Aorta (tissue), 5 donors: Measurements from ENCODE around the gene MYO9A. TPM values are rescaled to one million over a fixed set of nuclear protein-coding genes. Genes with fewer than 3 reads are reported as not detected.

Experiments used
- ATAC-seq: fragments of 200-7000 bp; cut with Tn5 transposase; one replicate; pipeline ENCODE4 v1.9.1; 2022; ENCODE audit warnings: moderate library complexity; ENCODE audit not compliant: low FRiP score
- DNase-seq, 2 donors: peaks; one replicate each; pipeline ENCODE4 v3.0.0-alpha.2; 2020
- H3K27ac ChIP-seq, 2 donors: one replicate each; pipeline ENCODE4 v1.5.1; 2013; ENCODE audit warnings: low read length in 2 of 2, mild to moderate bottlenecking in 2 of 2, moderate library complexity in 2 of 2, control low read depth in 1 of 2, inconsistent platforms in 1 of 2, low read depth in 1 of 2
- H3K27me3 ChIP-seq, 2 donors: one replicate each; pipeline ENCODE4 v1.6.1; 2013; ENCODE audit warnings: control low read depth in 1 of 2, low read length in 1 of 2, mild to moderate bottlenecking in 1 of 2, moderate library complexity in 1 of 2; ENCODE audit not compliant: insufficient read depth in 2 of 2, control insufficient read depth in 1 of 2
- H3K36me3 ChIP-seq, 2 donors: one replicate each; pipeline ENCODE4 v1.6.1; 2013; ENCODE audit warnings: control low read depth in 1 of 2, low read length in 1 of 2, mild to moderate bottlenecking in 1 of 2; ENCODE audit not compliant: insufficient read depth in 2 of 2, control insufficient read depth in 1 of 2
- H3K4me1 ChIP-seq, 2 donors: one replicate each; pipeline ENCODE4 v1.6.1; 2013; ENCODE audit warnings: low read length in 2 of 2, control low read depth in 1 of 2, mild to moderate bottlenecking in 1 of 2, moderate library complexity in 1 of 2; ENCODE audit not compliant: insufficient read depth in 2 of 2, control insufficient read depth in 1 of 2
- H3K4me3 ChIP-seq, 2 donors: one replicate each; pipeline ENCODE4 v1.5.1; 2013; ENCODE audit warnings: low read length in 2 of 2, control low read depth in 1 of 2, mild to moderate bottlenecking in 1 of 2
- H3K9me3 ChIP-seq: one replicate; pipeline ENCODE4 v1.6.1; 2013; ENCODE audit warnings: mild to moderate bottlenecking, low read length; ENCODE audit not compliant: control insufficient read depth
- WGBS, 2 donors: extraction: QIAGEN DNeasy Blood & Tissue Kit; methylation state at CpG; one replicate each; pipeline ENCODE4 v1.1.7; 2013; 5-methylcytosine and 5-hydroxymethylcytosine counted together
- intact Hi-C, 2 donors: fragments of 100-400 bp; cut with DNase I; formaldehyde crosslinking; loops; one replicate each; pipeline versions ENCODE4 v1.14.2 to v1.15.0; 2022
- polyA plus RNA-seq, 2 donors: library from polyadenylated mRNA; stranded (reverse); fragments of 200-250 nt; gene quantifications; one replicate each; pipeline ENCODE4 v1.2.3, GENCODE V29; 2013
- total RNA-seq, 2 donors: library from RNA; stranded (reverse); fragmentation: NEBNext Ultra II Directional; extraction: Animal tissue kit (Norgen Biotek cat#: 25700); gene quantifications; one replicate each; pipeline ENCODE4 v1.2.1, GENCODE V29; 2021
- donor health status: healthy with polysubstance abuse.
- donor health status: Bipolar disorder and iron deficiency.
- donor health status: DM: no; HTN: no; CAD: no.
- donor health status: DM: no; HTN: no; CAD: no.
- donor health status: DM: yes; HTN: yes; CAD: no.

Gene MYO9A
- total and polyA plus RNA-seq, 4 donors, result 4.9 to 93.7 (median 44.1) TPM

- no peak for ATAC-seq
- H3K4me3 ChIP-seq, result no peak overlapping the region
- H3K27me3 ChIP-seq, result no peaks in the 10 kb centered on the region
- H3K27ac ChIP-seq, result no peak overlapping the region
- 91 to 92% methylated on average over 5 of the region's 5 CpGs for WGBS, 2 donors
- H3K9me3 ChIP-seq, result peaks cover 7% of the 10 kb centered on the region
- intact Hi-C loops, result no loop called here
- DNase-seq, result no peak
- no peaks in the 10 kb centered on the region for H3K4me1 ChIP-seq
- peaks cover 5 to 10% of the 10 kb centered on the region in 2 donors for H3K36me3 ChIP-seq
Observed at GRCh38 chr15:71821547-71822129, 296.3 kb downstream of the MYO9A start.

GRCh38 chr15:71820127-71820526 lies 297.8 kb downstream of the MYO9A start:
- H3K27me3 ChIP-seq, result no peaks in the 10 kb centered on the region
- peaks cover 0 to 5% of the 10 kb centered on the region in 2 donors for H3K36me3 ChIP-seq
- no peak overlapping the region for H3K4me3 ChIP-seq
- no peak overlapping the region for H3K27ac ChIP-seq
- no peaks in the 10 kb centered on the region for H3K4me1 ChIP-seq
- peaks cover 7% of the 10 kb centered on the region for H3K9me3 ChIP-seq
- intact Hi-C loops, result no loop called here
- WGBS, 2 donors, result 97 to 99% methylated on average over 1 of the region's 1 CpG
- DNase-seq (no peak), ATAC-seq (no peak)

GRCh38 chr15:71817351-71817750 lies 300.6 kb downstream of the MYO9A start:
- H3K27ac ChIP-seq, result no peak overlapping the region
- no peaks in the 10 kb centered on the region for H3K27me3 ChIP-seq
- WGBS, 2 donors, result 96 to 97% methylated on average over 13 of the region's 13 CpGs
- ATAC-seq (no peak), DNase-seq (no peak)
- H3K9me3 ChIP-seq, result peaks cover 5% of the 10 kb centered on the region
- H3K36me3 ChIP-seq, result no peaks in the 10 kb centered on the region
- H3K4me1 ChIP-seq, result no peaks in the 10 kb centered on the region
- intact Hi-C loops, result no loop called here
- no peak overlapping the region for H3K4me3 ChIP-seq

- no peaks in the 10 kb centered on the region for H3K4me1 ChIP-seq
- DNase-seq, result no peak
- H3K9me3 ChIP-seq, result no peaks in the 10 kb centered on the region
- no peak overlapping the region for H3K4me3 ChIP-seq
- no peak for ATAC-seq
- H3K27me3 ChIP-seq, result no peaks in the 10 kb centered on the region
- H3K36me3 ChIP-seq, result no peaks in the 10 kb centered on the region
- WGBS, 2 donors, result 90 to 91% methylated on average over 3 of the region's 3 CpGs
- intact Hi-C loops, result no loop called here
- no peak overlapping the region for H3K27ac ChIP-seq
Observed at GRCh38 chr15:71815301-71815700, 302.6 kb downstream of the MYO9A start.

GRCh38 chr15:71813723-71814470 lies 304.1 kb downstream of the MYO9A start:
- Histone ChIP-seq H3K27me3 (no peaks in the 10 kb centered on the region), H3K27ac (no peak overlapping the region), H3K9me3 (no peaks in the 10 kb centered on the region), H3K4me1 (no peaks in the 10 kb centered on the region), H3K36me3 (no peaks in the 10 kb centered on the region), H3K4me3 (no peak overlapping the region)
- ATAC-seq (no peak), DNase-seq (no peak)
- 85 to 86% methylated on average over 9 of the region's 9 CpGs for WGBS, 2 donors
- intact Hi-C loops, result no loop called here

GRCh38 chr15:71812966-71813722 lies 304.8 kb downstream of the MYO9A start:
- no peak for DNase-seq
- H3K4me3 ChIP-seq, result no peak overlapping the region
- H3K9me3 ChIP-seq, result no peaks in the 10 kb centered on the region
- no peaks in the 10 kb centered on the region for H3K4me1 ChIP-seq
- H3K36me3 ChIP-seq, result no peaks in the 10 kb centered on the region
- WGBS, 2 donors, result 87 to 88% methylated on average over 16 of the region's 16 CpGs
- intact Hi-C loops, result no loop called here
- no peak overlapping the region for H3K27ac ChIP-seq
- ATAC-seq, result no peak
- H3K27me3 ChIP-seq, result no peaks in the 10 kb centered on the region

GRCh38 chr15:71811752-71812735 lies 305.9 kb downstream of the MYO9A start:
- Histone ChIP-seq H3K36me3 (no peaks in the 10 kb centered on the region), H3K9me3 (no peaks in the 10 kb centered on the region), H3K27ac (no peak overlapping the region), H3K27me3 (no peaks in the 10 kb centered on the region), H3K4me1 (no peaks in the 10 kb centered on the region), H3K4me3 (no peak overlapping the region)
- no peak for DNase-seq
- intact Hi-C loops, result no loop called here
- WGBS, 2 donors, result 89 to 93% methylated on average over 38 of the region's 38 CpGs
- ATAC-seq, result no peak

- H3K4me1 ChIP-seq, result no peaks in the 10 kb centered on the region
- H3K27ac ChIP-seq, result no peak overlapping the region
- H3K36me3 ChIP-seq, result no peaks in the 10 kb centered on the region
- no peak for DNase-seq
- ATAC-seq, result no peak
- WGBS, 2 donors, result 93% methylated on average over 27 of the region's 27 CpGs
- no peak overlapping the region for H3K4me3 ChIP-seq
- H3K27me3 ChIP-seq, result no peaks in the 10 kb centered on the region
- intact Hi-C loops, result no loop called here
- no peaks in the 10 kb centered on the region for H3K9me3 ChIP-seq
Observed at GRCh38 chr15:71811036-71811736, 306.8 kb downstream of the MYO9A start.
